ENCODE results near the gene LAMTOR3.

The LAMTOR3 gene

GRCh38 chr4:99917575-99917974, 23.3 kb upstream of the LAMTOR3 start:
- no peak for TF ChIP-seq CTCF (IDR thresholded peaks at IDR 0.05; ENCODE audit: low read depth, low read length, missing control alignments)
- DNase-seq (ENCODE audit: low read depth), result no peak
- H3K4me3 ChIP-seq (ENCODE audit: low read depth, low read length), result no peak overlapping the region
- in situ Hi-C loops (cut with HindIII; ENCODE audit: low sequenced_read_pairs), result no loop called here

DNA sequence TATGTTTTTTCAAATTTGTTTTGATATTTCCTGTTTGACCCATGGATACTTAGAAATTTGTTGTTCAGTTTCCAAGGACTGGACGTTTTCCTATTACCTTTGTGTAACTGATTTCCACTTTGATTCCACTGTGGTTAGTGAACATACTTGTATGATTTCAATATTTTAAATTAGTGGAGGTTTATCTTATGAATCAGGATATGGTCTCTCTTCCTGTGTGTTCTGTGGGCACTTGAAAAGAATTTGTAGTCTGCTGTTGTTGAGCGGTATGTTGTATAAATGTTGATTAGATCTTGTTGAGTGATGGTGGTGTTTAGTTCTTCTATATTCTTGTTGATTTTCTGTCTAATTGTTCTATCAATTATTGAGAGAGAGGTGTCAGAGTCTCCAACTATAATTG, 21.2 kb upstream of the LAMTOR3 start:
- DNase-seq (ENCODE audit: low read depth), result peak; percentile 19
- H3K4me3 ChIP-seq (ENCODE audit: low read depth, low read length), result no peak overlapping the region
- in situ Hi-C loops (cut with HindIII; ENCODE audit: low sequenced_read_pairs), result no loop called here
- no peak for TF ChIP-seq CTCF (IDR thresholded peaks at IDR 0.05; ENCODE audit: low read depth, low read length, missing control alignments)

DNA sequence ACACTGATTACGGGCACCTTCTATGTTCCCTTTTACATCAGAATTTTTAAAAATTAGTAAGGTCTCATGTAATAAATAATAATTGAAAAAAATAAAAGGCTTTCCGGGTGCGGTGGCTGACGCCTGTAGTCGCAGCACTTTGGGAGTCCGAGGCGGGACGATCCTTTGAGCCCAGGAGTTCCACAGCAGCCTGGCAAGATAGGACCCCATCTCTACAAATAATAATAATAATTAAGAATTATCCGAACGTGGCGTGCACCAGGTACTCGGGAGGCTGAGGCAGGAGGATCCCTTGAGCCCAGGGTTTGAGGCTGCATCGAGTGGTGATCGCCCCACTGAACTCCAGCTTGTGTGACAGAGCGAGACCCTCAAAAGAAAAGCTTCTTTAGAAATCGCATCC, 771 bp upstream of the LAMTOR3 start:
- H3K4me3 ChIP-seq (ENCODE audit: low read depth, low read length), result peak overlapping the region; percentile 93
- DNase-seq (ENCODE audit: low read depth), result no peak
- in situ Hi-C loops (cut with HindIII; ENCODE audit: low sequenced_read_pairs), result no loop called here
- no peak for TF ChIP-seq CTCF (IDR thresholded peaks at IDR 0.05; ENCODE audit: low read depth, low read length, missing control alignments)

DNA sequence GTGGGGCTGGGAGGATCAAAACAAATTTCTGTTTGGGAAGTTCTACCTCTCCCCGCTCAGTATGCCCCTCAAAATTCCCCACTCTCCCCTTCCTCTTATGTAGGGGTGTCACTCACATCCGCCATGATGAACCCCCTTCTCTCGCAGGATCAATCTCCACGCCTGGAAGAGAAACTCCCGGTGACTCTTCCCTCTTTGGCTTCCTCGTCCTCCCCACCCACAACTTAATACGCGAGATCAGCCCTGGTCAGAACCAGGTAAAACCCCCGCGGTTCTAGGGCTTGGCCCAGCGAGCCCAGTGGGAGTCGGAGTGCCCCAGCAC, 427 bp downstream of the LAMTOR3 start:
- no peak for TF ChIP-seq CTCF (IDR thresholded peaks at IDR 0.05; ENCODE audit: low read depth, low read length, missing control alignments)
- peak overlapping the region; percentile 93 for H3K4me3 ChIP-seq (ENCODE audit: low read depth, low read length)
- no peak for DNase-seq (ENCODE audit: low read depth)
- in situ Hi-C loops (cut with HindIII; ENCODE audit: low sequenced_read_pairs), result no loop called here

- in situ Hi-C loops (cut with HindIII; ENCODE audit: low sequenced_read_pairs), result no loop called here
- DNase-seq (ENCODE audit: low read depth), result no peak
- peak overlapping the region; percentile 93 for H3K4me3 ChIP-seq (ENCODE audit: low read depth, low read length)
- no peak for TF ChIP-seq CTCF (IDR thresholded peaks at IDR 0.05; ENCODE audit: low read depth, low read length, missing control alignments)
These were observed 1.2 kb downstream of the LAMTOR3 start for GRCh38 chr4:99893029-99893428.

DNA sequence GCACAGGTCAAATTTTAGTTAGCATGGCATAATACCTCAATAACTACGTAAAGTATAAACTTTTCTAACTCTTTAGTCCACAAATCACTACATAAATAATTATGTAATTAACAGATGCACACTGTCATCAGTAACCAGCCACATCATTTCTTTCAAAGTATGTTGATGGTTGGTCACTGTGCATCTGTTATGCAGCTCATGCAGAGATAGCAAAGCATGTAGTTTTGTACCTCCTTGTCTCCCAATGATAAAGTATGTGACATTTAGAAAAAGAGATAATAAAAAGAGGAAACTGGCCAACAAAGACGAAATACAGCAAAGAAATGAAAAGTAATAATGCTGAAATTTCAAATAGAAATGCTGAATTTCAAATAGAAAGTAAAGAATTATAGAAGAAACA, 2.9 kb downstream of the LAMTOR3 start:
- no peak for DNase-seq (ENCODE audit: low read depth)
- H3K4me3 ChIP-seq (ENCODE audit: low read depth, low read length), result no peak overlapping the region
- no peak for TF ChIP-seq CTCF (IDR thresholded peaks at IDR 0.05; ENCODE audit: low read depth, low read length, missing control alignments)
- in situ Hi-C loops (cut with HindIII; ENCODE audit: low sequenced_read_pairs), result no loop called here

- DNase-seq (ENCODE audit: low read depth), result no peak
- in situ Hi-C loops (cut with HindIII; ENCODE audit: low sequenced_read_pairs), result no loop called here
- no peak overlapping the region for H3K4me3 ChIP-seq (ENCODE audit: low read depth, low read length)
- TF ChIP-seq CTCF (IDR thresholded peaks at IDR 0.05; ENCODE audit: low read depth, low read length, missing control alignments), result no peak
These were observed 6.4 kb downstream of the LAMTOR3 start for GRCh38 chr4:99887837-99888236.
